K562 (cell line): Measurements from ENCODE around the gene TBXA2R. TPM values are rescaled to one million over a fixed set of nuclear protein-coding genes. Genes with fewer than 3 reads are reported as not detected.
A peak's percentile ranks its signal among the peaks of the same experiment; 100 is the strongest.

Source experiments
- ATAC-seq: fragments of 200-7000 bp; cut with Tn5 transposase; 3 replicates; pipeline ENCODE4 v1.9.1; 2020; ENCODE audit warnings: moderate library complexity
- BruUV-seq: library from RNA; stranded (reverse); fragments of 400-500 nt; replicated peaks from 2 replicates; lab custom pipeline; 2021; lab: Mats Ljungman, UMichigan
- CTCF ChIA-PET: fragments of 300-600 bp; formaldehyde crosslinking; extraction: SDS; loops from one replicate; lab custom pipeline; 2021; ENCODE audit warnings: low intra/inter-chr PET ratio; lab: Yijun Ruan, JAX
- POLR2A ChIA-PET: fragments of 300-600, 350-650 bp; sonication (Branson Sonifier 250); formaldehyde crosslinking; extraction: SDS; loops from one replicate; lab custom pipeline; 2021; ENCODE audit warnings: antibody characterized with exemption, inconsistent platforms; lab: Yijun Ruan, JAX
- DNase-seq, 4 experiments: peaks; one replicate each; pipeline versions ENCODE4 v3.0.0 to v3.0.0-alpha.2; 2011 to 2018; ENCODE audit warnings: low spot score in 3 of 4, mixed read lengths in 3 of 4; ENCODE audit errors: extremely low read depth in 1 of 4
- FAIRE-seq: peaks from 2 replicates; lab custom pipeline; 2011; peaks lifted over from hg19 to GRCh38; lab: Jason Lieb, UNC
- H2AFZ ChIP-seq: 2 replicates; pipeline ENCODE4 v1.6.0; 2011; ENCODE audit warnings: low read depth, low read length, control low read depth, inconsistent platforms
- H3K27ac ChIP-seq: fragments of 200-600 bp; 3 replicates; pipeline ENCODE4 v1.8.0; 2011; ENCODE audit warnings: low read depth, mild to moderate bottlenecking, control low read depth, inconsistent platforms, low read length, moderate library complexity, mixed read lengths; ENCODE audit errors: extremely low read depth
- H3K27me3 ChIP-seq, 2 experiments: fragments of 300-600 bp in 1 of 2; 2 replicates in 1 of 2; 3 replicates in 1 of 2; pipeline versions ENCODE4 v1.6.0 to v1.8.0; 2011; ENCODE audit warnings: inconsistent platforms in 2 of 2, low read length in 2 of 2, mild to moderate bottlenecking in 1 of 2, mixed read lengths in 1 of 2, moderate library complexity in 1 of 2; ENCODE audit not compliant: control insufficient read depth in 2 of 2, insufficient read depth in 2 of 2
- H3K36me3 ChIP-seq: fragments of 300-600 bp; 3 replicates; pipeline ENCODE4 v1.8.0; 2011; ENCODE audit warnings: mild to moderate bottlenecking, low read length, inconsistent platforms; ENCODE audit not compliant: control insufficient read depth, insufficient read depth
- H3K4me1 ChIP-seq, 2 experiments: fragments of 200-600 bp in 1 of 2; replicated peaks in 1 of 2; 2 replicates in 1 of 2; 3 replicates in 1 of 2; pipeline versions ENCODE4 v1.5.1 to v1.8.0; 2011; ENCODE audit warnings: inconsistent platforms in 2 of 2, low read length in 2 of 2, mild to moderate bottlenecking in 1 of 2, mixed read lengths in 1 of 2, moderate library complexity in 1 of 2; ENCODE audit not compliant: control insufficient read depth in 2 of 2, insufficient read depth in 2 of 2
- H3K4me2 ChIP-seq: 2 replicates; pipeline ENCODE4 v1.6.1; 2011; ENCODE audit warnings: low read length, control low read depth, inconsistent platforms, mixed read lengths; ENCODE audit not compliant: insufficient read depth
- H3K4me3 ChIP-seq: fragments of 200-600 bp; sonication (generic), shearing (Covaris generic); 2 replicates; pipeline ENCODE4 v1.5.1; 2016; ENCODE audit warnings: control low read depth, inconsistent platforms
- H3K79me2 ChIP-seq: fragments of 200-600 bp; 3 replicates; pipeline ENCODE4 v1.8.0; 2011; ENCODE audit warnings: low read length, inconsistent platforms; ENCODE audit not compliant: control insufficient read depth, insufficient read depth
- H3K9ac ChIP-seq, 2 experiments: 2 replicates each; pipeline versions ENCODE4 v1.6.0 to v1.6.1; 2011; ENCODE audit warnings: low read depth in 2 of 2, low read length in 2 of 2, control low read depth in 1 of 2, inconsistent platforms in 1 of 2, mild to moderate bottlenecking in 1 of 2, mixed read lengths in 1 of 2; ENCODE audit not compliant: insufficient read depth in 1 of 2
- H3K9me1 ChIP-seq: one replicate; pipeline ENCODE4 v1.6.0; 2011; ENCODE audit warnings: inconsistent platforms, mild to moderate bottlenecking, low read length, moderate library complexity; ENCODE audit not compliant: control insufficient read depth, insufficient read depth
- H3K9me3 ChIP-seq: replicated peaks from 2 replicates; pipeline ENCODE4 v1.5.1; 2011; ENCODE audit warnings: low read depth, low read length, inconsistent platforms; ENCODE audit not compliant: control insufficient read depth, insufficient read depth
- H4K20me1 ChIP-seq: replicated peaks from 2 replicates; pipeline ENCODE4 v1.6.1; 2011; ENCODE audit warnings: low read length, inconsistent platforms, mixed read lengths; ENCODE audit not compliant: control insufficient read depth, insufficient read depth
- HNRNPL ChIP-seq: fragments of 200-400 bp; formaldehyde crosslinking; IDR thresholded peaks from 2 replicates; pipeline ENCODE4 v1.6.1; 2017; ENCODE audit warnings: low read depth, mild to moderate bottlenecking, low read length
- MCM7 ChIP-seq, 2 experiments: fragments of 450-650 bp; IDR thresholded peaks; 2 replicates each; pipeline ENCODE4 v1.6.1; 2016 to 2018
- POLR2G ChIP-seq: fragments of 200-400 bp; formaldehyde crosslinking; IDR thresholded peaks from 2 replicates; pipeline ENCODE4 v1.6.1; 2017; ENCODE audit warnings: low read depth, mild to moderate bottlenecking, antibody characterized with exemption, low read length, moderate library complexity
- PRPF4 ChIP-seq: fragments of 200-400 bp; formaldehyde crosslinking; IDR thresholded peaks from one replicate; pipeline ENCODE4 v1.6.1; 2017; ENCODE audit warnings: low read length, low read depth, mild to moderate bottlenecking; ENCODE audit not compliant: insufficient read depth, poor library complexity, severe bottlenecking
- RBFOX2 ChIP-seq: fragments of 200-400 bp; formaldehyde crosslinking; IDR thresholded peaks from 2 replicates; pipeline ENCODE4 v1.6.1; 2017; ENCODE audit warnings: low read depth, mild to moderate bottlenecking, low read length, moderate library complexity
- SMARCB1 ChIP-seq: IDR thresholded peaks from 2 replicates; pipeline ENCODE4 v1.6.1; 2011; ENCODE audit warnings: improper control_type of control experiment, low read depth; ENCODE audit not compliant: insufficient read length
- ZNF232 ChIP-seq: sonication (generic); formaldehyde crosslinking; IDR thresholded peaks from 2 replicates; pipeline ENCODE4 v1.8.0; 2022; ENCODE audit warnings: mild to moderate bottlenecking, missing genetic modification reagents
- ZNF583 ChIP-seq: fragments of 250-450 bp; sonication (Bioruptor Pico); IDR thresholded peaks from 2 replicates; pipeline ENCODE4 v1.4.0; 2020
- WGBS: fragments of 100-300 bp; shearing (Covaris generic); methylation state at CpG from one replicate; pipeline ENCODE4 v1.1.6; 2016; ENCODE audit warnings: low coverage, mixed read lengths; ENCODE audit not compliant: insufficient coverage; ENCODE audit errors: missing lambda C conversion rate; 5-methylcytosine and 5-hydroxymethylcytosine counted together
- in situ Hi-C: fragments of 300-500 bp; cut with MboI; formaldehyde crosslinking; loops from 4 replicates; pipeline ENCODE4 v1.15.0; 2018; ENCODE audit warnings: inconsistent platforms, mixed read lengths
- intact Hi-C: fragments of 100-400 bp; cut with micrococcal nuclease; formaldehyde crosslinking; loops from 2 replicates; pipeline ENCODE4 v1.14.2; 2022
- polyA plus RNA-seq, 8 experiments: library from polyadenylated mRNA; depleted of rRNA in 4 of 8; stranded (reverse) in 5 of 8; unstranded in 3 of 8; fragments of >200 nt; fragmentation: Nextera tagmentation in 2 of 8; fragmentation: Illumina TruSeq in 1 of 8; extraction: Ambion mirVana in 2 of 8; extraction: Trizol in 1 of 8; gene quantifications; 2 replicates each; pipeline versions ENCODE4 v1.2.1 to v1.2.3, GENCODE V29; 2011 to 2014; ENCODE audit warnings: inconsistent platforms in 1 of 8, missing spikeins in 1 of 8
- total RNA-seq, 7 experiments: library from RNA; depleted of rRNA in 6 of 7; stranded (reverse); fragments of >200 nt in 6 of 7; fragmentation: Illumina TruSeq in 2 of 7; extraction: Trizol in 2 of 7; gene quantifications; 2 replicates each; pipeline versions ENCODE4 v1.2.1 to v1.2.3, GENCODE V29; 2011 to 2021; ENCODE audit warnings: low replicate concordance in 1 of 7
- TF ChIP-seq, protein P1 (sequence below): fragments of 250-450 bp; sonication (Bioruptor Pico); IDR thresholded peaks from 2 replicates; pipeline ENCODE4 v1.4.0; 2020; ENCODE audit warnings: borderline replicate concordance
- TF ChIP-seq, protein P2 (sequence below): IDR thresholded peaks from 3 replicates; pipeline ENCODE4 v1.6.1; 2011; ENCODE audit warnings: borderline replicate concordance, mild to moderate bottlenecking; ENCODE audit not compliant: insufficient read length, insufficient read depth
- TF ChIP-seq, protein P3 (sequence below), 2 experiments: IDR thresholded peaks; 2 replicates each; pipeline ENCODE4 v1.6.1; 2011; ENCODE audit warnings: borderline replicate concordance in 1 of 2, control low read depth in 1 of 2, low read depth in 1 of 2, low read length in 1 of 2, mild to moderate bottlenecking in 1 of 2, mixed read lengths in 1 of 2, moderate library complexity in 1 of 2; ENCODE audit not compliant: insufficient read depth in 1 of 2, insufficient read length in 1 of 2, poor library complexity in 1 of 2, severe bottlenecking in 1 of 2; ENCODE audit errors: extremely low read depth in 1 of 2

The TBXA2R gene
- total and polyA plus RNA-seq, 9 of the 15 experiments (the other 6 are each of a cell fraction or from before 2014, with no cell fraction given), result 1.5 to 24.0 (median 2.8) TPM

DNA sequence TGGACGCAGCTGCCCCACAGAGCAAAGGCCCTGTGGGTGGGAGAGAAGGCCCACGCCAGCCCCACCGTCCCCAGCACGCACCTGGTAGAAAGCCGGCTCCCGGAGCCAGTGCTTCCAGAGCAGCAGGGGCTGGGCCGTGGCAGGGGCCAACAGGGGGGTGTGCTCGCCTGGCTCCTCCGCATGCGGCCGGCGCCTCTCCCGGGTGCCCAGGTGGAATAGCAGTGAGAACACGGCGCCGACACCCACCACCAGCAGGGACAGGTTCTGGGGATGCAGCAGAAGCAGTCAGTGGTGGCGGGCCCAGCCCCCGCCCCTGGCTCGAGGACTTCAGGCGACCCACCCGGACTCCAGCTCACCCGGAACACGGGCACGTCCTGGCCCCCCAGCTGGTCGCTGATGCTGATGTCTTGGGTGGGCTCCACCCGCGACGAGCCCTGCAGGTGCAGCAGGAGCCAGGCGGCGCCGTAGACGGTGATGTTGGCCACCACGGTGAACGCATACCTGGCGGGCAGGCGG lies 58.9 kb downstream of the TBXA2R start:
- FAIRE-seq (no peak), DNase-seq (no peak), ATAC-seq (no peak)
- H3K27me3 ChIP-seq, result no peaks in the 10 kb centered on the region
- no peak overlapping the region for H3K4me2 ChIP-seq
- CTCF ChIA-PET, result no interaction called here
- H3K9me3 ChIP-seq, result no peaks in the 10 kb centered on the region
- no TSS peak for BruUV-seq
- H3K9ac ChIP-seq, result no peak overlapping the region; a peak in 1 of 4 replicates
- H2AFZ ChIP-seq, result no peak overlapping the region
- in situ Hi-C loops, result no loop called here
- WGBS, result 94% methylated on average over 25 of the region's 36 CpGs
- H4K20me1 ChIP-seq, result peaks cover 5% of the 10 kb centered on the region; the same call in 1 of the 2 replicates
- no peak overlapping the region for H3K27ac ChIP-seq
- no peaks in the 10 kb centered on the region for H3K9me1 ChIP-seq
- H3K36me3 ChIP-seq, result peaks cover 74% of the 10 kb centered on the region; the same call in 2 of the 3 replicates
- peaks cover 4% of the 10 kb centered on the region for H3K79me2 ChIP-seq
- H3K4me3 ChIP-seq, result no peak overlapping the region
- H3K4me1 ChIP-seq, result peaks cover 0 to 68% of the 10 kb centered on the region in 2 experiments; a peak in 3 of 5 replicates
- TF ChIP-seq, protein P1, sequence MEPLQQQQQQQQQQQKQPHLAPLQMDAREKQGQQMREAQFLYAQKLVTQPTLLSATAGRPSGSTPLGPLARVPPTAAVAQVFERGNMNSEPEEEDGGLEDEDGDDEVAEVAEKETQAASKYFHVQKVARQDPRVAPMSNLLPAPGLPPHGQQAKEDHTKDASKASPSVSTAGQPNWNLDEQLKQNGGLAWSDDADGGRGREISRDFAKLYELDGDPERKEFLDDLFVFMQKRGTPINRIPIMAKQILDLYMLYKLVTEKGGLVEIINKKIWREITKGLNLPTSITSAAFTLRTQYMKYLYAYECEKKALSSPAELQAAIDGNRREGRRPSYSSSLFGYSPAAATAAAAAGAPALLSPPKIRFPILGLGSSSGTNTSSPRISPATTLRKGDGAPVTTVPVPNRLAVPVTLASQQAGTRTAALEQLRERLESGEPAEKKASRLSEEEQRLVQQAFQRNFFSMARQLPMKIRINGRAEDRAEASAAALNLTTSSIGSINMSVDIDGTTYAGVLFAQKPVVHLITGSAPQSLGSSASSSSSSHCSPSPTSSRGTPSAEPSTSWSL (CRISPR knock-in tag), result no peak
- TF ChIP-seq SMARCB1, result no peak
- no peak for TF ChIP-seq MCM7 (IDR thresholded peaks at IDR 0.05)
- TF ChIP-seq, protein P2, sequence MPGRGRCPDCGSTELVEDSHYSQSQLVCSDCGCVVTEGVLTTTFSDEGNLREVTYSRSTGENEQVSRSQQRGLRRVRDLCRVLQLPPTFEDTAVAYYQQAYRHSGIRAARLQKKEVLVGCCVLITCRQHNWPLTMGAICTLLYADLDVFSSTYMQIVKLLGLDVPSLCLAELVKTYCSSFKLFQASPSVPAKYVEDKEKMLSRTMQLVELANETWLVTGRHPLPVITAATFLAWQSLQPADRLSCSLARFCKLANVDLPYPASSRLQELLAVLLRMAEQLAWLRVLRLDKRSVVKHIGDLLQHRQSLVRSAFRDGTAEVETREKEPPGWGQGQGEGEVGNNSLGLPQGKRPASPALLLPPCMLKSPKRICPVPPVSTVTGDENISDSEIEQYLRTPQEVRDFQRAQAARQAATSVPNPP, result no peak
- TF ChIP-seq PRPF4, result no peak
- TF ChIP-seq POLR2G, result peak; percentile 20; the same call in 1 of the 2 replicates
- TF ChIP-seq, protein P3, sequence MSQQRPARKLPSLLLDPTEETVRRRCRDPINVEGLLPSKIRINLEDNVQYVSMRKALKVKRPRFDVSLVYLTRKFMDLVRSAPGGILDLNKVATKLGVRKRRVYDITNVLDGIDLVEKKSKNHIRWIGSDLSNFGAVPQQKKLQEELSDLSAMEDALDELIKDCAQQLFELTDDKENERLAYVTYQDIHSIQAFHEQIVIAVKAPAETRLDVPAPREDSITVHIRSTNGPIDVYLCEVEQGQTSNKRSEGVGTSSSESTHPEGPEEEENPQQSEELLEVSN (IDR thresholded peaks at IDR 0.05; ENCODE audit: borderline replicate concordance in 1 of 2, extremely low read depth in 1 of 2, insufficient read depth in 1 of 2, insufficient read length in 1 of 2, low read depth in 1 of 2, low read length in 1 of 2, poor library complexity in 1 of 2, severe bottlenecking in 1 of 2), result no peak
- TF ChIP-seq ZNF583 (CRISPR knock-in tag), result no peak
- TF ChIP-seq ZNF232 (CRISPR knock-in tag), result no peak
- 0 out of 2 replicates have a peak, but pooled peaks have one; percentile 12 for TF ChIP-seq HNRNPL
- TF ChIP-seq RBFOX2, result 0 out of 2 replicates have a peak, but pooled peaks have one; percentile 25
- POLR2A ChIA-PET, result interaction anchor here (2.4 kb wide), 1 partner anchor 9 kb away, joined by 9 read pairs; the partner anchor contains the start of gene MFSD12
- intact Hi-C loops, result loop anchor here (10.0 kb wide), 1 partner anchor 57 kb away; the partner anchor contains the start of gene TBXA2R
